ENCODE results near the gene KLHDC7B. TPM values are rescaled to one million over a fixed set of nuclear protein-coding genes. Genes with fewer than 3 reads are reported as not detected.

Gene KLHDC7B
- total RNA-seq, 4 donors from 2014 or later = 0.90 TPM; not detected in 3

GRCh38 chr22:50576070-50576469, 30.4 kb downstream of the KLHDC7B start:
- H3K27me3 ChIP-seq = peaks cover 0 to 15% of the 10 kb centered on the region in 2 donors
- no peaks in the 10 kb centered on the region for H3K9me3 ChIP-seq
- peaks cover 0 to 24% (median 8%) of the 10 kb centered on the region in 4 donors for H3K4me1 ChIP-seq
- H3K36me3 ChIP-seq = peaks cover 0 to 77% (median under 1%) of the 10 kb centered on the region in 3 donors
- H3K4me3 ChIP-seq = no peak overlapping the region
- no peak overlapping the region for H3K27ac ChIP-seq
- TF ChIP-seq POLR2A (IDR thresholded peaks at IDR 0.05) (no peak), EP300 (IDR thresholded peaks at IDR 0.05) (no peak)
- TF ChIP-seq, protein P1, sequence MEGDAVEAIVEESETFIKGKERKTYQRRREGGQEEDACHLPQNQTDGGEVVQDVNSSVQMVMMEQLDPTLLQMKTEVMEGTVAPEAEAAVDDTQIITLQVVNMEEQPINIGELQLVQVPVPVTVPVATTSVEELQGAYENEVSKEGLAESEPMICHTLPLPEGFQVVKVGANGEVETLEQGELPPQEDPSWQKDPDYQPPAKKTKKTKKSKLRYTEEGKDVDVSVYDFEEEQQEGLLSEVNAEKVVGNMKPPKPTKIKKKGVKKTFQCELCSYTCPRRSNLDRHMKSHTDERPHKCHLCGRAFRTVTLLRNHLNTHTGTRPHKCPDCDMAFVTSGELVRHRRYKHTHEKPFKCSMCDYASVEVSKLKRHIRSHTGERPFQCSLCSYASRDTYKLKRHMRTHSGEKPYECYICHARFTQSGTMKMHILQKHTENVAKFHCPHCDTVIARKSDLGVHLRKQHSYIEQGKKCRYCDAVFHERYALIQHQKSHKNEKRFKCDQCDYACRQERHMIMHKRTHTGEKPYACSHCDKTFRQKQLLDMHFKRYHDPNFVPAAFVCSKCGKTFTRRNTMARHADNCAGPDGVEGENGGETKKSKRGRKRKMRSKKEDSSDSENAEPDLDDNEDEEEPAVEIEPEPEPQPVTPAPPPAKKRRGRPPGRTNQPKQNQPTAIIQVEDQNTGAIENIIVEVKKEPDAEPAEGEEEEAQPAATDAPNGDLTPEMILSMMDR (IDR thresholded peaks at IDR 0.05) = peak in 1 of 5 experiments; percentile 18
- no peak for DNase-seq (ENCODE audit: low spot score in 2 of 2)
- whole genome bisulfite sequencing, 2 donors = 60 to 65% methylated on average over 4 to 5 of the region's 5 CpGs

DNA sequence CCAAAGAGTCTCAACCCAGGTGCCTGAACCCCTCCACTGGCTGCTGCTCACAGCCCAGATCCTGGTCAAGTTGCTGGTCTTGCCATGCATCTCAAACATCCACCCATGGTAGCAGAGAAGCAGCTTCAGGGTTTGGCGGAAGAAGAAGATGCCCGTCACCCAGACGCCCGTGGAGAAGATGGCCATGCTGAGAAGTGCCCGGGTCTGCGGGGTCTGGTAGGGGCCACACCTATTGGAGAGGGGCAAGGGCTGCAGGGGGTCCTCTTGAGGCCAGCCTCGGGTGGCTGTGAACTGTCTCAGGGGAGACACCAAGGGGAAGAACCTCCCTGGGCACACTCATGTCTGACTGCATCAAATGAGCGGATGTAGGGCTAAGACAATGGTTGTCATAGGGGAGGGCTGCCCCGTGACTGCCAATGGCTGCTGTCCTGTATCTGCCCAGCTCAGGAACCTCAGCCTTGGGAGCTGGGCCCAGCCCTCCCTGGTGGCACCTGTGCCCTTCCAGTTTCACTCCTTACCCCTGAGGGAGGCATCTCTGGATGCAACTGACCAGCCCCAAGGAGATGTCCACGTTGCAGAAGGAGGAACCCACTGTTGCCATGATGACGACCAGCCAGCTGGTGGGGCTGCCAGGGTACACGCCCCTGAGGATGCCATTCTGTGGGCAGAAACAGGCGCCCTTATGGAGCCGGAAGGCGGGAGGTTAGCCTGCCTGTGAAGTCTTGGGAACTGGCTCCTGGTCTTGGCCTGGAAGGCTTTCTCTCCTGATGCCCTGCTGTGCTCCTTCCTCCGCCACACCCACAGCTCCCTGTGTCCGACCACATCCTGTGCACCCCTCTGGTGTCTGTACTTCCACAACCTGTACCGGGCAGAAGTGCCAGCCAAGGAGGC, 31.4 kb downstream of the KLHDC7B start:
- 82 to 86% methylated on average over 17 to 18 of the region's 18 CpGs for whole genome bisulfite sequencing, 2 donors
- TF ChIP-seq POLR2A (IDR thresholded peaks at IDR 0.05) (no peak), EP300 (IDR thresholded peaks at IDR 0.05) (no peak)
- TF ChIP-seq, protein P1 (IDR thresholded peaks at IDR 0.05) = no peak

GRCh38 chr22:50577697-50577986, 31.9 kb downstream of the KLHDC7B start:
- DNase-seq (ENCODE audit: low spot score in 2 of 2) = no peak
- no peak for TF ChIP-seq EP300 (IDR thresholded peaks at IDR 0.05)
- no peak for TF ChIP-seq POLR2A (IDR thresholded peaks at IDR 0.05)
- TF ChIP-seq, protein P1 (IDR thresholded peaks at IDR 0.05) = no peak
- no peaks in the 10 kb centered on the region for H3K9me3 ChIP-seq
- peak overlapping the region in 1 of 4 donors; percentile 78 for H3K27ac ChIP-seq
- 60 to 78% methylated on average over 6 to 12 of the region's 23 CpGs for WGBS, 2 donors
- H3K4me3 ChIP-seq = no peak overlapping the region
- H3K27me3 ChIP-seq = peaks cover 0 to 15% of the 10 kb centered on the region in 2 donors
- peaks cover 0 to 65% (median 0%) of the 10 kb centered on the region in 3 donors for H3K36me3 ChIP-seq
- peaks cover 0 to 34% (median 11%) of the 10 kb centered on the region in 4 donors for H3K4me1 ChIP-seq

More for the DNA sequence above, 31.4 kb downstream of the KLHDC7B start:
- Histone ChIP-seq H3K4me1 (peaks cover 0 to 33% (median 11%) of the 10 kb centered on the region in 4 donors), H3K27ac (peak overlapping the region in 1 of 4 donors; percentile 78), H3K36me3 (peaks cover 0 to 71% (median 0%) of the 10 kb centered on the region in 3 donors), H3K9me3 (no peaks in the 10 kb centered on the region), H3K27me3 (peaks cover 0 to 15% of the 10 kb centered on the region in 2 donors), H3K4me3 (no peak overlapping the region)
- no peak for DNase-seq (ENCODE audit: low spot score in 2 of 2)

GRCh38 chr22:50577987-50578775, 32.5 kb downstream of the KLHDC7B start, which contains the start of gene CPT1B:
CPT1B (minus strand) TSS chr22:50578427; CDS start chr22:50577915, 512 bp downstream.
- no peak within 1 kb of the TSS for H3K4me3 ChIP-seq
- TF ChIP-seq, protein P1 (IDR thresholded peaks at IDR 0.05) = no peak
- TF ChIP-seq EP300 (IDR thresholded peaks at IDR 0.05) = no peak
- peaks cover 0 to 34% (median 11%) of the 10 kb centered on the region in 4 donors for H3K4me1 ChIP-seq
- peaks cover 0 to 15% of the 10 kb centered on the region in 2 donors for H3K27me3 ChIP-seq
- no peaks in the 10 kb centered on the region for H3K9me3 ChIP-seq
- H3K27ac ChIP-seq = peak within 1 kb of the TSS; percentile 50 to 78 (median 54)
- DNase-seq (ENCODE audit: low spot score in 2 of 2) = no peak
- whole genome bisulfite sequencing, 2 donors = 21 to 26% methylated on average over 24 to 43 of the region's 63 CpGs
- H3K36me3 ChIP-seq = peaks cover 0 to 60% (median 0%) of the 10 kb centered on the region in 3 donors

All from tibial nerve (tissue), 4 donors.